Mesothelial cell of epicardium (in vitro differentiated cells): ENCODE data around the gene CAMKK2. TPM values are rescaled to one million over a fixed set of nuclear protein-coding genes. Genes with fewer than 3 reads are reported as not detected.

Experiments used
- DNase-seq, 2 experiments: peaks; one replicate each; pipeline ENCODE4 v3.0.0; 2021; ENCODE audit warnings: low spot score in 2 of 2; ENCODE audit not compliant: unreplicated experiment in 2 of 2
- H3K27ac Mint-ChIP-seq: 2 replicates; pipeline ENCODE4 v1.8.0; 2021; ENCODE audit warnings: mixed read lengths
- H3K27me3 Mint-ChIP-seq: 2 replicates; pipeline ENCODE4 v1.8.0; 2021; ENCODE audit warnings: low read depth, mixed read lengths
- H3K36me3 Mint-ChIP-seq: 2 replicates; pipeline ENCODE4 v1.8.0; 2021; ENCODE audit warnings: mixed read lengths
- H3K4me1 Mint-ChIP-seq: 2 replicates; pipeline ENCODE4 v1.8.0; 2021; ENCODE audit warnings: mixed read lengths
- H3K4me3 Mint-ChIP-seq: 2 replicates; pipeline ENCODE4 v1.8.0; 2021; ENCODE audit warnings: mild to moderate bottlenecking, moderate library complexity, mixed read lengths
- H3K9me3 Mint-ChIP-seq: 2 replicates; pipeline ENCODE4 v1.8.0; 2021; ENCODE audit warnings: mixed read lengths
- total RNA-seq: library from RNA; stranded (reverse); gene quantifications from 3 replicates; pipeline ENCODE4 v1.2.1, GENCODE V29; 2021
- TF ChIP-seq, protein P1 (sequence below): fragments of 200-600 bp; sonication (generic); IDR thresholded peaks from one replicate; pipeline ENCODE4 v1.5.0; 2021; ENCODE audit warnings: antibody characterized with exemption; ENCODE audit not compliant: unreplicated experiment

CAMKK2 gene
- total RNA-seq, 1 donor from 2014 or later: 27.6 TPM

DNA sequence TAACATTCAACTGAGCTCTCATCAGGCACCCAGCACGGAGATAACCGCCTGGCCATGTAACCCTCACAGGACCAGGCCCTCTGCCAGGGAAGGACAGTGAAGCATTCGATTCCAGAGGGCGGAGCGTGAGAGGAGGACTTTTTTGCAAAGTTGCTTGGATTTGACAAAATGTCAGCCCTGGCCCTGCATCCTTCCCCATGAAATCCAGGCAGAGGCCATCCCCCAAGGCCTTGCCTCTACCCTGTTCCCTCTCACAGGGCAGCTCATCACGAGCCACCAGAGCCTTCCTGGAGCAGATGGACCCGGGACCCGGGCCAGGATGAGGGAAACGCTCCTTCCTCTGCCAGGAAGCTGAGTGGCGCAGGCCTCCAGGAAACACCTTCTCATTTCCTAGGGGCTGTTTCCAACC lies 17.0 kb downstream of the CAMKK2 start:
- H3K27ac Mint-ChIP-seq: peak overlapping the region; percentile 9
- H3K36me3 Mint-ChIP-seq: peaks cover 24% of the 10 kb centered on the region
- H3K4me1 Mint-ChIP-seq: no peaks in the 10 kb centered on the region
- no peak for DNase-seq
- H3K9me3 Mint-ChIP-seq: peaks cover 5% of the 10 kb centered on the region
- TF ChIP-seq, protein P1, sequence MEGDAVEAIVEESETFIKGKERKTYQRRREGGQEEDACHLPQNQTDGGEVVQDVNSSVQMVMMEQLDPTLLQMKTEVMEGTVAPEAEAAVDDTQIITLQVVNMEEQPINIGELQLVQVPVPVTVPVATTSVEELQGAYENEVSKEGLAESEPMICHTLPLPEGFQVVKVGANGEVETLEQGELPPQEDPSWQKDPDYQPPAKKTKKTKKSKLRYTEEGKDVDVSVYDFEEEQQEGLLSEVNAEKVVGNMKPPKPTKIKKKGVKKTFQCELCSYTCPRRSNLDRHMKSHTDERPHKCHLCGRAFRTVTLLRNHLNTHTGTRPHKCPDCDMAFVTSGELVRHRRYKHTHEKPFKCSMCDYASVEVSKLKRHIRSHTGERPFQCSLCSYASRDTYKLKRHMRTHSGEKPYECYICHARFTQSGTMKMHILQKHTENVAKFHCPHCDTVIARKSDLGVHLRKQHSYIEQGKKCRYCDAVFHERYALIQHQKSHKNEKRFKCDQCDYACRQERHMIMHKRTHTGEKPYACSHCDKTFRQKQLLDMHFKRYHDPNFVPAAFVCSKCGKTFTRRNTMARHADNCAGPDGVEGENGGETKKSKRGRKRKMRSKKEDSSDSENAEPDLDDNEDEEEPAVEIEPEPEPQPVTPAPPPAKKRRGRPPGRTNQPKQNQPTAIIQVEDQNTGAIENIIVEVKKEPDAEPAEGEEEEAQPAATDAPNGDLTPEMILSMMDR: no peak
- H3K4me3 Mint-ChIP-seq: no peak overlapping the region
- H3K27me3 Mint-ChIP-seq: no peaks in the 10 kb centered on the region

DNA sequence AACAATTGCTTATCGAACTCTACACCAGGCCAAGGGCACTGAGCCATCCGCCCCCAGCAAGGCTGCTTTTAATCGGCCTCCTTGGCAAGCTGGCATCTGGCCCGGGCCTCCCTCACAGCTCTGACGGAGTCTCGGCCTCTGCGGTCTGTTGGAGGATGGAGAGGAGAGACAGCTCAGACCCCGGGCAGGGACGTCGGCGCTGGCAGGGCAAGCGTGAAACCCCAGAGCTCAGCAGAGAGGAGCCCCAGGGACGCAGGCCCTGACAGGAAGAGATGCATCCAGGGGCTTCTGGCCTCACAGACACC lies 17.5 kb downstream of the CAMKK2 start:
- no peak overlapping the region for H3K4me3 Mint-ChIP-seq
- H3K27me3 Mint-ChIP-seq: no peaks in the 10 kb centered on the region
- H3K27ac Mint-ChIP-seq: peak overlapping the region; percentile 9
- H3K9me3 Mint-ChIP-seq: peaks cover 5% of the 10 kb centered on the region
- TF ChIP-seq, protein P1: no peak
- H3K36me3 Mint-ChIP-seq: peaks cover 24% of the 10 kb centered on the region
- no peaks in the 10 kb centered on the region for H3K4me1 Mint-ChIP-seq
- DNase-seq: no peak

DNA sequence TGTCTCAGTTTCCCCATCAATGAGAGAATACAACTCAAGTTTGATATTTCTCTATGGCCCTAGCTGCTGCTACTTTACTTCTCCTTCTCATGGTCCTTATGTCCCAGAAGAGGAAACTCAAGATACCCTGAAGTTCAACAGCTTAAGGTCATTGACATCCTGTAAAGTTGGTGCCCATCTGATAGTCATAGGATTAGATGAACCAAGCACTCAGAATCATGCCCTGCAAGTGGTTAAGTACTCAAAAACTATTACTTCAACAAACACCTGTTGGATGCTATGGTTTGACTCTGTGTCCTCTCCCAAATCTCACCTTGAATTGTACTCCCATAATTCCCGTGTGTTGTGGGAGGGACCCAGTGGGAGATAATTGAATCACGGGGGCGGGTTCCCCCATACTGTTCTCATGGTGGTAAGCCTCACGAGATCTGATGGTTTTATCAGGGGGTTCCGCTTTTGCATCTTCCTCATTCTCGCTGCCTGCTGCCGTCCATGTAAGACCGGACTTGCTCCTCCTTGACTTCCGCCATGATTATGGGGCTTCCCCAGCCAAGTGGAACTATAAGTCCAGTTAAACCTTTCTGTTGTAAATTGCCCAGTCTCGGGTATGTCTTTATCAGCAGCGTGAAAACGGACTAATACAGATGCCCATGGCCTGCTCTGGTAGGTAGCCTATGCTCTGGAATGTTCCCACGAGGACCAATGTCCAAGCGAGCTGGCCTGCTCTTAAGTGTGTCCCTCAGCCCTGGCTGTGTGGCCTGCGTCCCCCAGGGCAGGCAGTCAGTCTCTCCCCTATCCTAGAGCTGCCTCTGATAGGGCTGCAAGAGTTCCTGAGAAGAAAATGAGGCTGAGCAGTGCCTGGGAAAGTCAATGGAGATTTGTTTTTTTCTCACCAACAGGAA lies 18.1 kb downstream of the CAMKK2 start:
- TF ChIP-seq, protein P1: no peak
- Mint-ChIP-seq H3K36me3 (peaks cover 29% of the 10 kb centered on the region), H3K27ac (no peak overlapping the region), H3K4me3 (no peak overlapping the region), H3K27me3 (no peaks in the 10 kb centered on the region), H3K4me1 (no peaks in the 10 kb centered on the region), H3K9me3 (peaks cover 5% of the 10 kb centered on the region)
- DNase-seq: no peak

DNA sequence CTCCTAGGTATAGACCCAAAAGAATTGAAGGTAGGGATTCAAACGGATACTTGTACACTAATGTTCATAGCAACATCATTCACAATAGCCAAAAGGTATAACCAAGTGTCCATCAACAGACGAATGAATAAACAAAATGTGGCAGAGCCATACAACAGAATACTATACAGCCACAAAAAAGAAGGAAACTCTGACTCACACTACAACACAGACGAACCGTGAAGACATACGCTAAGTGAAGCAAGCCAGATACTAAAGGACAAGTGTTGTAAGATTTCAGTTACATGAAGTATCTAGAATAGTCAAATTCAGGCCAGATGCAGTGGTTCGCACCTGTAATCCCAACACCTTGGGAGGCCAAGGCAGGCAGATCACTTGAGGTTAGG lies 19.1 kb downstream of the CAMKK2 start:
- H3K4me1 Mint-ChIP-seq: no peaks in the 10 kb centered on the region
- peaks cover 5% of the 10 kb centered on the region for H3K9me3 Mint-ChIP-seq

DNA sequence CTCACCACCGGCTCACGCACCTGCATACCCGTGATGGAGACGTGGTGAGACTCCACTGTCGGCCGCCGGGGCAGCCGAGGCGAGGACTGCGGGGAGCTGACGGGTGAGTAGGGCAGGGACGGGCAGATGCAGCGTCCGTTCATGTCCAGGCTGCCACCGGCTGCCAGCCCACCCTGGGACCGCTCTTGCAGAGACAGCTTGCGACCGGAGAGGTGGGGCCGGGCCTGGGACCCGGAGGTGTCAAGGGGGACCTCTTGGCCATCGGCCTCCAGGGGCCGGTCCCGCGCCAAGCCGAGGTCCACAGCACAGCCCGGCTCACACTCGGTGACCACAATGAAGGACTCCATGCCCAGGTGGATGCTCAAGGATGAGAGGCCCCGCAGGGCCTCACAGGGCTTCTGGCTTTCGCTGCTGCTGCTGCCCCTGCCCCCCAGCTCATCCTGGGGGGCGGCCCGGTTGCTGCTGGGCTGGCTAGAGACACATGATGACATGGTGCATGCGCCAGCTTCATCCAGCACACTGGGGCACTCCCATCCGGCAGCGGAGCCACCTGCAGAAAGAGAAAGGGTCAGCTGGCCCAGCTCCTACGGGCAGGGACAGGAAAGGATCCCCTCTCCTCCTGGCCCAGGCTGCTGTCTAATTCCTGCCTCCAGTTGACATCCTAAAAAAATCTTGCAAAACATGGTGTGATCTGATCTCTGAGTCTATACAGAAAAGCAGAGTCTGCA lies 22.3 kb downstream of the CAMKK2 start:
- no peak overlapping the region for H3K4me3 Mint-ChIP-seq
- no peaks in the 10 kb centered on the region for H3K4me1 Mint-ChIP-seq
- DNase-seq: no peak
- H3K27ac Mint-ChIP-seq: no peak overlapping the region
- H3K27me3 Mint-ChIP-seq: no peaks in the 10 kb centered on the region
- H3K36me3 Mint-ChIP-seq: peaks cover 41% of the 10 kb centered on the region
- H3K9me3 Mint-ChIP-seq: peaks cover 5% of the 10 kb centered on the region
- TF ChIP-seq, protein P1: no peak

More for the DNA sequence above, 19.1 kb downstream of the CAMKK2 start:
- no peak overlapping the region for H3K27ac Mint-ChIP-seq
- H3K4me3 Mint-ChIP-seq: no peak overlapping the region
- H3K36me3 Mint-ChIP-seq: peaks cover 36% of the 10 kb centered on the region
- TF ChIP-seq, protein P1: no peak
- DNase-seq: no peak
- no peaks in the 10 kb centered on the region for H3K27me3 Mint-ChIP-seq
